Measurements from ENCODE around the gene ATL2.

Gene ATL2

DNA sequence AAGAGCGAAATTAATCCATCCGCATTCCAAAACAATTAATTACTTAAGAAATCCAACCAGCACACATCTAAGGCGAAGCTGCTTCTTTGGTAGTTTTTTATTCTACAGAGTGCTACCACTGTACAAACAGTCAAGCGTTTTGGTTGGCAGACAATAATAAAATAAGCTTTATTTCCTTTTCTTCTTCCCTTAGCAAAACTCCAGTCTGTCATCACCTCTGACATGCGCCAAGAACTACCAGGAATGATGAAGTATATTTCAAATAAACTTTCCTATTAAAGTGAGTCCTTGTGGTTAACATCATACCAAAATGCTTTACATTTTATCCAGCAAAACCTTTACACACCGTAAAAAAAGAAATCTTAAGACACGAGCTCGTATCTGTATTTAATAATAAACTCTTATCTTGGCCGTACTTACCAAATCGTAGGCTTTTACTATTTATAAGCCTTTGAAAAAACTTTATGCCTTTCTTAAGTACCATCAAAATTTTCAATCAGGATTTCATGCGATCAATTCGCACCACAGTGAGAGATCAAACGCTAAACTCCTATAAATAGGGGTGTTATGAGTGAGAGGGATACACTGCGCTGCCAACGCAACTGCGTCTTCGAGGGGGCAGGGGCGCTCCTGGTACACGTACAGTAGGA is 1.3 kb downstream of the ATL2 start:
- CTCF ChIA-PET: interaction anchor here (0.7 to 4.7 kb wide), 12 partner anchors 9 to 401 kb away, joined by 3 to 21 read pairs (median 6); no protein-coding TSS in a partner anchor
- POLR2A ChIA-PET: interaction anchor here (0.6 to 2.8 kb wide), 11 partner anchors 8 to 400 kb away, joined by 3 to 17 read pairs (median 3); no protein-coding TSS in a partner anchor
- TF ChIP-seq NFRKB (IDR thresholded peaks at IDR 0.05) (no peak), ARNT (IDR thresholded peaks at IDR 0.05) (no peak), LEF1 (IDR thresholded peaks at IDR 0.05; ENCODE audit: borderline replicate concordance) (no peak), SUZ12 (IDR thresholded peaks at IDR 0.05) (no peak), L3MBTL2 (conservative IDR thresholded peaks at IDR 0.05) (peak; percentile 51), BHLHE40 (IDR thresholded peaks at IDR 0.05; ENCODE audit: borderline replicate concordance) (no peak), HDGF (IDR thresholded peaks at IDR 0.05; ENCODE audit: borderline replicate concordance) (no peak), TARDBP (IDR thresholded peaks at IDR 0.05) (no peak), CTBP1 (IDR thresholded peaks at IDR 0.05; ENCODE audit: borderline replicate concordance) (no peak), ELF4 (IDR thresholded peaks at IDR 0.05) (no peak), FOXA1 (IDR thresholded peaks at IDR 0.05) (no peak), FOXK2 (IDR thresholded peaks at IDR 0.05) (no peak), SP1 (IDR thresholded peaks at IDR 0.05) (no peak), FOXM1 (IDR thresholded peaks at IDR 0.05; ENCODE audit: borderline replicate concordance) (no peak)
- TF ChIP-seq, protein P1, sequence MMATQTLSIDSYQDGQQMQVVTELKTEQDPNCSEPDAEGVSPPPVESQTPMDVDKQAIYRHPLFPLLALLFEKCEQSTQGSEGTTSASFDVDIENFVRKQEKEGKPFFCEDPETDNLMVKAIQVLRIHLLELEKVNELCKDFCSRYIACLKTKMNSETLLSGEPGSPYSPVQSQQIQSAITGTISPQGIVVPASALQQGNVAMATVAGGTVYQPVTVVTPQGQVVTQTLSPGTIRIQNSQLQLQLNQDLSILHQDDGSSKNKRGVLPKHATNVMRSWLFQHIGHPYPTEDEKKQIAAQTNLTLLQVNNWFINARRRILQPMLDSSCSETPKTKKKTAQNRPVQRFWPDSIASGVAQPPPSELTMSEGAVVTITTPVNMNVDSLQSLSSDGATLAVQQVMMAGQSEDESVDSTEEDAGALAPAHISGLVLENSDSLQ (IDR thresholded peaks at IDR 0.05): peak; percentile 37; the same call in 1 of the 2 replicates
- DNase-seq (ENCODE audit: extremely low spot score): peak; percentile 68

DNA sequence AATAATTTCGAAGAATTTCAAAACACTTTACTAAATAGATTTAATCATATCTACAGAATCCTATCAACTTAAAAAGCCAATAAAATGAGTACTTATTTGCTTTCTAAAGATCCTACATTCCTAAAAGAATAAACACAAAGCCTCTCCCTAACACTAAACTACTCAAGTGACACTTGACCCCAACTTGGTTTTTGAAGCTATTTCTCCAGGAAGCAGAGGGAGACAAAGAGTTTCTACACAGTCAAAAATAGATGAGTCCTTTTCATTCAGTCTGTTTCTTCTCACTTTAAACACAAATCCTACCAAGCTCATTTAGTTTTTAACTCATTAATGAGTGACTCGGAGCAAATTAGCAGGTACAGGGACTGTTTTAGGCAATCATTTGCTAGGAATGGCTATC is 2.1 kb downstream of the ATL2 start:
- no peak for TF ChIP-seq ARNT (IDR thresholded peaks at IDR 0.05)
- no peak for TF ChIP-seq TARDBP (IDR thresholded peaks at IDR 0.05)
- TF ChIP-seq L3MBTL2 (conservative IDR thresholded peaks at IDR 0.05): no peak
- TF ChIP-seq SUZ12 (IDR thresholded peaks at IDR 0.05): no peak
- no peak for TF ChIP-seq LEF1 (IDR thresholded peaks at IDR 0.05; ENCODE audit: borderline replicate concordance)
- TF ChIP-seq NFRKB (IDR thresholded peaks at IDR 0.05): no peak
- TF ChIP-seq ELF4 (IDR thresholded peaks at IDR 0.05): no peak
- TF ChIP-seq, protein P1 (IDR thresholded peaks at IDR 0.05): no peak
- no peak for TF ChIP-seq BHLHE40 (IDR thresholded peaks at IDR 0.05; ENCODE audit: borderline replicate concordance)
- no peak for TF ChIP-seq ZNF384 (IDR thresholded peaks at IDR 0.05)
- TF ChIP-seq CTBP1 (IDR thresholded peaks at IDR 0.05; ENCODE audit: borderline replicate concordance): no peak
- TF ChIP-seq HDGF (IDR thresholded peaks at IDR 0.05; ENCODE audit: borderline replicate concordance): no peak
- no peak for TF ChIP-seq FOXM1 (IDR thresholded peaks at IDR 0.05; ENCODE audit: borderline replicate concordance)
- no peak for TF ChIP-seq SP1 (IDR thresholded peaks at IDR 0.05)
- no peak for TF ChIP-seq FOXK2 (IDR thresholded peaks at IDR 0.05)
- TF ChIP-seq FOXA1 (IDR thresholded peaks at IDR 0.05): no peak
- ChIA-PET POLR2A (interaction anchor here (1.0 to 2.8 kb wide), 2 partner anchors 8 to 72 kb away, joined by 3 to 17 read pairs; no protein-coding TSS in a partner anchor), CTCF (interaction anchor here (0.6 to 4.7 kb wide), 7 partner anchors 8 to 138 kb away, joined by 3 to 21 read pairs (median 5); no protein-coding TSS in a partner anchor)
- no peak for DNase-seq (ENCODE audit: extremely low spot score)

DNA sequence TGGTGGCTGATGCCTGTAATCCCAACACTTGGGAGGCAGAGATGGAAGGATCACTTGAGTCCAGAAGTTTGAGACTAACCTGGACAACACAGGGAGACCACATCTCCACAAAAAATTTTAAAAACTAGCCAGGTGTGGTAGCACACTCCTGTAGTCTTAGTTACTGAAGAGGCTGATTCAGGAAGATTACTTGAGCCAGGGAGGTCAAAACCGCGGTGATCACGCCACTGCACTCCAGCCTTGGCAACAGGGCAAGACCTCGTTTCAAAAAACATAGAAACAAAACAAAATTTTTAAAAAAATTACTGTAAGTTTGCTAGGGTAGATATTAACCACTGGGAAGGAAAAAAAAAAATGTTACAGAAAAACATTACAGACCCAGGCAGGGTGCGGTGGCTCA is 5.8 kb downstream of the ATL2 start:
- POLR2A ChIA-PET: no interaction called here
- no peak for DNase-seq (ENCODE audit: extremely low spot score)
- TF ChIP-seq CTBP1 (IDR thresholded peaks at IDR 0.05; ENCODE audit: borderline replicate concordance) (no peak), SUZ12 (IDR thresholded peaks at IDR 0.05) (no peak), ARNT (IDR thresholded peaks at IDR 0.05) (no peak), FOXK2 (IDR thresholded peaks at IDR 0.05) (no peak), TARDBP (IDR thresholded peaks at IDR 0.05) (no peak), FOXM1 (IDR thresholded peaks at IDR 0.05; ENCODE audit: borderline replicate concordance) (no peak), HDGF (IDR thresholded peaks at IDR 0.05; ENCODE audit: borderline replicate concordance) (no peak), BHLHE40 (IDR thresholded peaks at IDR 0.05; ENCODE audit: borderline replicate concordance) (no peak), ELF4 (IDR thresholded peaks at IDR 0.05) (no peak), NFRKB (IDR thresholded peaks at IDR 0.05) (no peak), L3MBTL2 (conservative IDR thresholded peaks at IDR 0.05) (no peak), ZNF384 (IDR thresholded peaks at IDR 0.05) (no peak)
- TF ChIP-seq, protein P1 (IDR thresholded peaks at IDR 0.05): no peak
- CTCF ChIA-PET: no interaction called here

DNA sequence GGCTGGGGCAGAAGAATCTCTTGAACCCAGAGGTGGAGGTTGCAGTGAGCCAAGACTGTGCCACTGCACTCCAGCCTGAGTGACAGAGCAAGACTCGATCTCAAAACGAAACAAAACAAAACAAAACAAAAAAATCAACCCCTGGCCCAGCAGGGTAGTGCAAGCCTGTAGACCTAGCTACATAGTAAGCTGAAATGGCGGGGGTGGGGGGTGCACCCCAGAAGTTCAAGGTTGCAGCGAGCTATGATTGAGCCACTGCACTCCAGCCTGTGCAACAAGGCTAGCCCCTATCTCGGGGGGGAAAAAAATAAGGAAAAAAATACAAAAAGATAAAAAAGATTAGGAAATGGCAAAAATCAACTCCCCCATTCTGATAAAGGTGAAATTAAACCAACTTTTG is 6.4 kb downstream of the ATL2 start:
- ChIA-PET POLR2A (no interaction called here), CTCF (no interaction called here)
- TF ChIP-seq SUZ12 (IDR thresholded peaks at IDR 0.05) (no peak), FOXA1 (IDR thresholded peaks at IDR 0.05) (no peak), FOXK2 (IDR thresholded peaks at IDR 0.05) (no peak), BHLHE40 (IDR thresholded peaks at IDR 0.05; ENCODE audit: borderline replicate concordance) (no peak), ZNF384 (IDR thresholded peaks at IDR 0.05) (no peak), NFRKB (IDR thresholded peaks at IDR 0.05) (no peak)
- TF ChIP-seq, protein P1 (IDR thresholded peaks at IDR 0.05): peak; percentile 25; the same call in 1 of the 2 replicates
- DNase-seq (ENCODE audit: extremely low spot score): no peak

DNA sequence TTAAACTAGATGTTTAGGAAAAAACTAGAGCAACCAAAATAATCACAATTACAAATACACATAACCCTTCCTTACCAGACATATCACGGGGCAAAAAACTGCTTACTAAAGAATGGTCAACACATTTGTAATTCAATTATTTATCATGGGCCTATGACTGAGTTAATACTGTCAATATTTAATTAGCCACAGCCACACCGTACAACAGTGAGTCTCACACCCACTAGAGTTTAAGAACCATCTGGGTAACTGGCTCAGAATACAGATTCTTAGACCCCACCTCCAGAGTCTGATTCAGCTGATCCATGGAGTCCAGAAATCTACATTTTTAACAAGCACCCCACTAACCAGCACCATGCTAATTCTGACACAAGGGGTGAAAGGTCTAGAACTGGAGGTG is 14.8 kb downstream of the ATL2 start:
- ChIA-PET POLR2A (no interaction called here), CTCF (interaction anchor here (0.7 kb wide), 2 partner anchors 36 to 47 kb away, joined by 3 read pairs; no protein-coding TSS in a partner anchor)
- no peak for TF ChIP-seq LEF1 (IDR thresholded peaks at IDR 0.05; ENCODE audit: borderline replicate concordance)
- DNase-seq (ENCODE audit: extremely low spot score): no peak

All from HEK293T (cell line).